Sigmoid colon (tissue), 4 donors: ENCODE measurements around the gene DROSHA.
A peak's percentile ranks its signal among the peaks of the same experiment; 100 is the strongest.

Source experiments
- CTCF ChIP-seq, 4 experiments: fragments of 450-650 bp in 3 of 4; fragments of 200-600 bp in 1 of 4; IDR thresholded peaks; one replicate each; pipeline ENCODE4 v1.5.1; 2016 to 2019; ENCODE audit warnings: antibody characterized with exemption in 4 of 4, mild to moderate bottlenecking in 3 of 4, moderate library complexity in 2 of 4
- EP300 ChIP-seq, 4 donors: sonication (generic); formaldehyde crosslinking; IDR thresholded peaks; one replicate each; pipeline ENCODE4 v1.6.1; 2017; ENCODE audit warnings: antibody characterized with exemption in 4 of 4
- POLR2A ChIP-seq, 2 donors: fragments of 450-650 bp; IDR thresholded peaks; one replicate each; pipeline ENCODE4 v1.6.1; 2016; ENCODE audit warnings: antibody characterized with exemption in 2 of 2, mild to moderate bottlenecking in 2 of 2, moderate library complexity in 2 of 2
- POLR2AphosphoS5 ChIP-seq, 4 donors: sonication (generic); formaldehyde crosslinking; IDR thresholded peaks; one replicate each; pipeline ENCODE4 v1.6.1; 2017; ENCODE audit warnings: antibody characterized with exemption in 4 of 4

GRCh38 chr5:31531888-31532547 lies at the start of gene DROSHA, which contains the start of gene C5orf22:
- no peak for TF ChIP-seq CTCF (IDR thresholded peaks at IDR 0.05)
- peak in 1 of 2 donors; percentile 56 for TF ChIP-seq POLR2A (IDR thresholded peaks at IDR 0.05)
- TF ChIP-seq POLR2AphosphoS5 (IDR thresholded peaks at IDR 0.05): peak; percentile 71 to 89 (median 82)
- no peak for TF ChIP-seq EP300 (IDR thresholded peaks at IDR 0.05)
